MM.1S (cell line): ENCODE measurements around the gene PRKG2.

Experiments
- DNase-seq: peaks from one replicate; pipeline ENCODE4 v3.0.0-alpha.2; 2015
- H2AFZ ChIP-seq: fragments of 300-600 bp; sonication (generic); 2 replicates; pipeline ENCODE4 v1.6.0; 2016; ENCODE audit warnings: antibody characterized with exemption, low read length
- H3F3A ChIP-seq: fragments of 300-600 bp; sonication (generic); 2 replicates; pipeline ENCODE4 v1.6.1; 2016; ENCODE audit warnings: mild to moderate bottlenecking, antibody characterized with exemption, low read length, moderate library complexity, mixed read lengths; ENCODE audit not compliant: insufficient read depth
- H3K27ac ChIP-seq: fragments of 300-600 bp; sonication (generic); 2 replicates; pipeline ENCODE4 v1.5.1; 2016; ENCODE audit warnings: mild to moderate bottlenecking, low read length
- H3K27me3 ChIP-seq: fragments of 300-600 bp; sonication (generic); replicated peaks from 2 replicates; pipeline ENCODE4 v1.6.0; 2016; ENCODE audit warnings: low read length; ENCODE audit not compliant: insufficient read depth
- H3K36me3 ChIP-seq: fragments of 300-600 bp; sonication (generic); replicated peaks from 2 replicates; pipeline ENCODE4 v1.6.1; 2016; ENCODE audit warnings: mild to moderate bottlenecking, low read length, mixed read lengths; ENCODE audit not compliant: insufficient read depth
- H3K4me1 ChIP-seq: fragments of 300-600 bp; sonication (generic); 2 replicates; pipeline ENCODE4 v1.6.1; 2016; ENCODE audit warnings: low read length, mixed read lengths
- H3K4me2 ChIP-seq: fragments of 300-600 bp; sonication (generic); 2 replicates; pipeline ENCODE4 v1.6.0; 2016; ENCODE audit warnings: low read depth, low read length
- H3K4me3 ChIP-seq: fragments of 300-600 bp; sonication (generic); 2 replicates; pipeline ENCODE4 v1.5.1; 2016; ENCODE audit warnings: low read length, mixed read lengths
- H3K79me2 ChIP-seq: fragments of 300-600 bp; sonication (generic); 2 replicates; pipeline ENCODE4 v1.6.1; 2016; ENCODE audit warnings: mixed run types, low read length, mixed read lengths
- H3K9ac ChIP-seq: fragments of 300-600 bp; sonication (generic); 2 replicates; pipeline ENCODE4 v1.6.1; 2016; ENCODE audit warnings: low read length, mixed read lengths
- H3K9me2 ChIP-seq: fragments of 300-600 bp; sonication (generic); replicated peaks from 2 replicates; pipeline ENCODE4 v1.6.1; 2016; ENCODE audit warnings: mild to moderate bottlenecking, low read length, mixed read lengths; ENCODE audit not compliant: insufficient read depth
- H3K9me3 ChIP-seq: fragments of 300-600 bp; sonication (generic); replicated peaks from 2 replicates; pipeline ENCODE4 v1.6.1; 2016; ENCODE audit warnings: mild to moderate bottlenecking, low read length, mixed read lengths; ENCODE audit not compliant: insufficient read depth
- H4K20me1 ChIP-seq: fragments of 300-600 bp; sonication (generic); 2 replicates; pipeline ENCODE4 v1.6.1; 2016; ENCODE audit warnings: mild to moderate bottlenecking, low read length, moderate library complexity, mixed read lengths; ENCODE audit not compliant: insufficient read depth
- CTCF ChIP-seq: fragments of 300-600 bp; sonication (generic); IDR thresholded peaks from 2 replicates; pipeline ENCODE4 v1.5.1; 2016; ENCODE audit warnings: antibody characterized with exemption, low read length, mixed read lengths
- EZH2 ChIP-seq: fragments of 300-600 bp; sonication (generic); optimal IDR thresholded peaks from 2 replicates; pipeline ENCODE3; 2017; ENCODE audit warnings: low read depth, mild to moderate bottlenecking, antibody characterized with exemption, low read length, mixed read lengths
- EZH2phosphoT487 ChIP-seq: fragments of 300-600 bp; sonication (generic); IDR thresholded peaks from 2 replicates; pipeline ENCODE4 v1.6.1; 2018; ENCODE audit warnings: antibody characterized with exemption, low read length

PRKG2 gene

GRCh38 chr4:81149976-81150375 is 65.0 kb downstream of the PRKG2 start:
- Histone ChIP-seq H4K20me1 (no peaks in the 10 kb centered on the region), H3K36me3 (no peaks in the 10 kb centered on the region), H2AFZ (no peak overlapping the region), H3K27me3 (no peaks in the 10 kb centered on the region), H3F3A (no peaks in the 10 kb centered on the region), H3K4me3 (no peak overlapping the region), H3K27ac (no peak overlapping the region), H3K4me2 (no peak overlapping the region), H3K79me2 (no peaks in the 10 kb centered on the region), H3K9me3 (no peaks in the 10 kb centered on the region), H3K9ac (no peak overlapping the region), H3K9me2 (no peaks in the 10 kb centered on the region), H3K4me1 (no peaks in the 10 kb centered on the region)
- DNase-seq, result no peak
- TF ChIP-seq EZH2phosphoT487, result no peak
- TF ChIP-seq EZH2, result no peak
- TF ChIP-seq CTCF, result no peak

GRCh38 chr4:81148576-81148975 is 66.4 kb downstream of the PRKG2 start:
- H3K9me2 ChIP-seq, result no peaks in the 10 kb centered on the region
- no peaks in the 10 kb centered on the region for H3K4me1 ChIP-seq
- DNase-seq, result no peak
- H3K4me2 ChIP-seq, result no peak overlapping the region
- H3K9me3 ChIP-seq, result no peaks in the 10 kb centered on the region
- no peak overlapping the region for H3K9ac ChIP-seq
- H3K27ac ChIP-seq, result no peak overlapping the region
- H3K4me3 ChIP-seq, result no peak overlapping the region
- H3K79me2 ChIP-seq, result no peaks in the 10 kb centered on the region
- no peaks in the 10 kb centered on the region for H3K36me3 ChIP-seq
- H3F3A ChIP-seq, result no peaks in the 10 kb centered on the region
- no peak overlapping the region for H2AFZ ChIP-seq
- no peaks in the 10 kb centered on the region for H4K20me1 ChIP-seq
- no peak for TF ChIP-seq CTCF
- no peak for TF ChIP-seq EZH2
- no peak for TF ChIP-seq EZH2phosphoT487
- no peaks in the 10 kb centered on the region for H3K27me3 ChIP-seq

GRCh38 chr4:81146466-81146865 is 68.6 kb downstream of the PRKG2 start:
- no peak for DNase-seq
- no peak overlapping the region for H3K27ac ChIP-seq
- H3K4me1 ChIP-seq, result no peaks in the 10 kb centered on the region
- no peaks in the 10 kb centered on the region for H3F3A ChIP-seq
- no peak overlapping the region for H3K4me2 ChIP-seq
- H3K9ac ChIP-seq, result no peak overlapping the region
- no peaks in the 10 kb centered on the region for H3K9me2 ChIP-seq
- no peaks in the 10 kb centered on the region for H3K9me3 ChIP-seq
- no peak for TF ChIP-seq EZH2phosphoT487
- H3K36me3 ChIP-seq, result no peaks in the 10 kb centered on the region
- no peaks in the 10 kb centered on the region for H4K20me1 ChIP-seq
- H2AFZ ChIP-seq, result no peak overlapping the region
- H3K79me2 ChIP-seq, result no peaks in the 10 kb centered on the region
- no peaks in the 10 kb centered on the region for H3K27me3 ChIP-seq
- no peak overlapping the region for H3K4me3 ChIP-seq

GRCh38 chr4:81143183-81143582 is 71.8 kb downstream of the PRKG2 start:
- Histone ChIP-seq H3K9me2 (no peaks in the 10 kb centered on the region), H2AFZ (no peak overlapping the region), H3K79me2 (no peaks in the 10 kb centered on the region), H3K9me3 (no peaks in the 10 kb centered on the region), H4K20me1 (no peaks in the 10 kb centered on the region), H3K9ac (no peak overlapping the region), H3K4me3 (no peak overlapping the region), H3K27ac (no peak overlapping the region), H3K27me3 (no peaks in the 10 kb centered on the region), H3K36me3 (no peaks in the 10 kb centered on the region), H3K4me1 (no peaks in the 10 kb centered on the region), H3F3A (no peaks in the 10 kb centered on the region), H3K4me2 (no peak overlapping the region)
- DNase-seq, result no peak
- no peak for TF ChIP-seq EZH2phosphoT487
- TF ChIP-seq CTCF, result no peak
- no peak for TF ChIP-seq EZH2
